ENCODE results near the gene SERPINB10.

SERPINB10 gene

GRCh38 chr18:63907664-63908063 is at the start of gene SERPINB10:
TSS of gene SERPINB10 (plus strand) at chr18:63907958. CDS start at chr18:63915511, 7,553 bp downstream.
- DNase-seq, result peak; percentile 56

- DNase-seq, result no peak
Measured at GRCh38 chr18:63858456-63858855, 49.3 kb upstream of the SERPINB10 start.

- peak; percentile 15 for DNase-seq
Measured at GRCh38 chr18:63859781-63860475, 47.8 kb upstream of the SERPINB10 start.

- DNase-seq, result no peak
Measured at GRCh38 chr18:63860531-63860930, 47.2 kb upstream of the SERPINB10 start.

GRCh38 chr18:63867368-63868125 is 40.2 kb upstream of the SERPINB10 start:
- no peak for DNase-seq

GRCh38 chr18:63868546-63868945 is 39.2 kb upstream of the SERPINB10 start:
- DNase-seq, result no peak

GRCh38 chr18:63869374-63869773 is 38.4 kb upstream of the SERPINB10 start:
- peak; percentile 30 for DNase-seq

GRCh38 chr18:63869851-63870250 is 37.9 kb upstream of the SERPINB10 start:
- no peak for DNase-seq

- DNase-seq, result no peak
Measured at GRCh38 chr18:63871836-63872235, 35.9 kb upstream of the SERPINB10 start.

GRCh38 chr18:63872586-63872985 is 35.2 kb upstream of the SERPINB10 start:
- DNase-seq, result no peak

- peak; percentile 66 for DNase-seq
Measured at GRCh38 chr18:63878343-63878742, 29.4 kb upstream of the SERPINB10 start.

GRCh38 chr18:63878925-63879324 is 28.8 kb upstream of the SERPINB10 start:
- DNase-seq, result peak; percentile 35

- peak; percentile 30 for DNase-seq
Measured at GRCh38 chr18:63879709-63880108, 28.0 kb upstream of the SERPINB10 start.

GRCh38 chr18:63881851-63882250 is 25.9 kb upstream of the SERPINB10 start:
- DNase-seq, result no peak

GRCh38 chr18:63882333-63883141 is 25.2 kb upstream of the SERPINB10 start:
- peak; percentile 58 for DNase-seq

GRCh38 chr18:63883617-63884016 is 24.1 kb upstream of the SERPINB10 start:
- no peak for DNase-seq

GRCh38 chr18:63887424-63887823 is 20.3 kb upstream of the SERPINB10 start, which contains the start of gene SERPINB2:
TSS of gene SERPINB2 (plus strand) at chr18:63887705. CDS start at chr18:63891445, 3,740 bp downstream.
- no peak for DNase-seq

GRCh38 chr18:63888470-63889190 is 19.1 kb upstream of the SERPINB10 start:
- no peak for DNase-seq

- peak; percentile 75 for DNase-seq
Measured at GRCh38 chr18:63889626-63890025, 18.1 kb upstream of the SERPINB10 start.

- peak; percentile 16 for DNase-seq
Measured at GRCh38 chr18:63890237-63890949, 17.4 kb upstream of the SERPINB10 start.

- peak; percentile 51 for DNase-seq
Measured at GRCh38 chr18:63890950-63891304, 16.8 kb upstream of the SERPINB10 start.

- peak; percentile 73 for DNase-seq
Measured at GRCh38 chr18:63892566-63892965, 15.2 kb upstream of the SERPINB10 start.

Data from hematopoietic multipotent progenitor cell treated with erythropoietin and hydrocortisone succinate and interleukin-3 and kit ligand, for 4 days (in vitro differentiated cells).